Neural progenitor cell (in vitro differentiated cells): ENCODE measurements around the gene BFSP2.

Source experiments
- EZH2 ChIP-seq: fragments of 200-600 bp; sonication (generic); IDR thresholded peaks from 2 replicates; pipeline ENCODE4 v1.6.1; 2017; ENCODE audit warnings: antibody characterized with exemption, mild to moderate bottlenecking, moderate library complexity
- EZH2phosphoT487 ChIP-seq: fragments of 200-600 bp; sonication (generic); IDR thresholded peaks from 2 replicates; pipeline ENCODE4 v1.6.1; 2017; ENCODE audit warnings: antibody characterized with exemption
- TF ChIP-seq, protein P1 (sequence below): fragments of 200-600 bp; sonication (generic); IDR thresholded peaks from 2 replicates; pipeline ENCODE4 v1.5.1; 2017; ENCODE audit warnings: antibody characterized with exemption, mild to moderate bottlenecking

DNA sequence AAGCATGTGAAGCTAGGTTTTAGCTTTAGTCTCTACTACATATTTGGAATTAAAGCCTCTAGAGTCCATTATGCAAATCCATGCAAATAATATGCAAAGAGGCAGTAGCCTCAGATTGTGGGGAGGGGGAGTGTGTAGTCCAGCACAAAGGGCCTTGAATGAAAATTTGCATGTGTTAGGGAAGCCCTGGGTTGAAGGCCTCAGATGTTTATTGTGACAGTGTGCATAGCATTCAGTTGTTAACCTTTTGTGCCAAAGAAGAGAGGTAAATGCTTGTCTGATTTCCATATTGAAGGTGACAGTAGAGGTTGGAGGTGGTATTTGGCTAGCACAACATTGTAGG lies 24.5 kb upstream of the BFSP2 start:
- TF ChIP-seq, protein P1, sequence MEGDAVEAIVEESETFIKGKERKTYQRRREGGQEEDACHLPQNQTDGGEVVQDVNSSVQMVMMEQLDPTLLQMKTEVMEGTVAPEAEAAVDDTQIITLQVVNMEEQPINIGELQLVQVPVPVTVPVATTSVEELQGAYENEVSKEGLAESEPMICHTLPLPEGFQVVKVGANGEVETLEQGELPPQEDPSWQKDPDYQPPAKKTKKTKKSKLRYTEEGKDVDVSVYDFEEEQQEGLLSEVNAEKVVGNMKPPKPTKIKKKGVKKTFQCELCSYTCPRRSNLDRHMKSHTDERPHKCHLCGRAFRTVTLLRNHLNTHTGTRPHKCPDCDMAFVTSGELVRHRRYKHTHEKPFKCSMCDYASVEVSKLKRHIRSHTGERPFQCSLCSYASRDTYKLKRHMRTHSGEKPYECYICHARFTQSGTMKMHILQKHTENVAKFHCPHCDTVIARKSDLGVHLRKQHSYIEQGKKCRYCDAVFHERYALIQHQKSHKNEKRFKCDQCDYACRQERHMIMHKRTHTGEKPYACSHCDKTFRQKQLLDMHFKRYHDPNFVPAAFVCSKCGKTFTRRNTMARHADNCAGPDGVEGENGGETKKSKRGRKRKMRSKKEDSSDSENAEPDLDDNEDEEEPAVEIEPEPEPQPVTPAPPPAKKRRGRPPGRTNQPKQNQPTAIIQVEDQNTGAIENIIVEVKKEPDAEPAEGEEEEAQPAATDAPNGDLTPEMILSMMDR: no peak
- TF ChIP-seq EZH2phosphoT487 (no peak), EZH2 (no peak)
